SHP77 treated with DMSO at 0.1 percent for 48 hours (cell line): ENCODE measurements around the gene TSC22D4.
"Not testable (repeated sequence)": the region's sequence is repeated elsewhere in the genome, so short reads cannot be mapped to it uniquely, and the experiment has no call there.

ENCODE experiments used
- DNase-seq: peaks from one replicate; lab custom pipeline; 2025; lab: John Stamatoyannopoulos, UW

The TSC22D4 gene

GRCh38 chr7:100478958-100479660 lies at the start of gene TSC22D4:
TSS of gene TSC22D4 (minus strand) at chr7:100479214. CDS start at chr7:100478038, 1,176 bp downstream.
- peak; percentile 88 for DNase-seq

- DNase-seq: not testable (repeated sequence)
These were observed 49.3 kb upstream of the TSC22D4 start for GRCh38 chr7:100528108-100528866.

- not testable (repeated sequence) for DNase-seq
These were observed 44.2 kb upstream of the TSC22D4 start for GRCh38 chr7:100523192-100523591.

- DNase-seq: not testable (repeated sequence)
These were observed 43.0 kb upstream of the TSC22D4 start for GRCh38 chr7:100521909-100522593.

- DNase-seq: no peak
These were observed 42.1 kb upstream of the TSC22D4 start for GRCh38 chr7:100521076-100521475.

GRCh38 chr7:100520138-100520537 lies 41.1 kb upstream of the TSC22D4 start:
- no peak for DNase-seq

GRCh38 chr7:100519580-100519979 lies 40.6 kb upstream of the TSC22D4 start:
- DNase-seq: no peak

GRCh38 chr7:100517305-100517704 lies 38.3 kb upstream of the TSC22D4 start:
- DNase-seq: no peak

- no peak for DNase-seq
These were observed 37.3 kb upstream of the TSC22D4 start for GRCh38 chr7:100516135-100516812.

- DNase-seq: no peak
These were observed 36.1 kb upstream of the TSC22D4 start for GRCh38 chr7:100515072-100515532.

GRCh38 chr7:100513212-100513810 lies 34.3 kb upstream of the TSC22D4 start:
- DNase-seq: no peak

GRCh38 chr7:100510437-100511239 lies 31.6 kb upstream of the TSC22D4 start:
- DNase-seq: no peak

GRCh38 chr7:100509231-100509630 lies 30.2 kb upstream of the TSC22D4 start:
- DNase-seq: peak; percentile 58

GRCh38 chr7:100506356-100506923 lies 27.4 kb upstream of the TSC22D4 start:
- DNase-seq: no peak

GRCh38 chr7:100504887-100505611 lies 26.0 kb upstream of the TSC22D4 start:
- no peak for DNase-seq

- not testable (repeated sequence) for DNase-seq
These were observed 25.0 kb upstream of the TSC22D4 start for GRCh38 chr7:100504031-100504430.

- not testable (repeated sequence) for DNase-seq
These were observed 21.7 kb upstream of the TSC22D4 start for GRCh38 chr7:100500743-100501142.

- no peak for DNase-seq
These were observed 17.5 kb upstream of the TSC22D4 start for GRCh38 chr7:100496509-100496908.

- no peak for DNase-seq
These were observed 14.7 kb upstream of the TSC22D4 start for GRCh38 chr7:100493476-100494264.
